Cardiac septum (tissue), 1 donor: ENCODE results near the gene PARP8. TPM values are rescaled to one million over a fixed set of nuclear protein-coding genes. Genes with fewer than 3 reads are reported as not detected.

Experiments
- DNase-seq: peaks from one replicate; pipeline ENCODE4 v3.0.0-alpha.2; 2020; ENCODE audit warnings: low spot score
- intact Hi-C: fragments of 100-400 bp; cut with DNase I; formaldehyde crosslinking; loops from one replicate; pipeline ENCODE4 v1.14.0; 2022
- total RNA-seq: library from RNA; stranded (reverse); fragmentation: NEBNext Ultra II Directional; extraction: Animal tissue kit (Norgen Biotek cat#: 25700); gene quantifications from one replicate; pipeline ENCODE4 v1.2.1, GENCODE V29; 2021
- donor health status: DM: no; HTN: no; CAD: no.

Gene PARP8
- total RNA-seq, 1 donor from 2014 or later: 5.5 TPM

DNA sequence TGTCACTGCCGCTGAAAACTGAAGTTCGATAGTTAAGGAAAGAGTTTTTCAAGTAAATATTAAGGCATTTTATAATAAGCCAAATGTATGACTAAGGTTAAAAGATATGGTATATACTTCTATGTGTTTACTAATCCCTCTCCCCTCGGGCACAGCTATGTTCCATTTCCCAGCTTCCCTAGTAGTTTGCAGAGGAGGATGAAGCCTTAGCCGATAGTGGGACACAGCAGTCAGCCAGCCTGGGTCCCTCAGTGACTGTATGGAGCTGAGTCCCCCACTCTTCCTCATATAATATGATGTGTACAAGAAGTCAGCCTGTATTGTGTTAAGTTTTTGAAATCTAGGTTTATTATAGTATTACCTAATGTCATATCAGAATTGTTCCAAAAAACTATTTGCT is 55.8 kb downstream of the PARP8 start:
- intact Hi-C loops: no loop called here
- no peak for DNase-seq

DNA sequence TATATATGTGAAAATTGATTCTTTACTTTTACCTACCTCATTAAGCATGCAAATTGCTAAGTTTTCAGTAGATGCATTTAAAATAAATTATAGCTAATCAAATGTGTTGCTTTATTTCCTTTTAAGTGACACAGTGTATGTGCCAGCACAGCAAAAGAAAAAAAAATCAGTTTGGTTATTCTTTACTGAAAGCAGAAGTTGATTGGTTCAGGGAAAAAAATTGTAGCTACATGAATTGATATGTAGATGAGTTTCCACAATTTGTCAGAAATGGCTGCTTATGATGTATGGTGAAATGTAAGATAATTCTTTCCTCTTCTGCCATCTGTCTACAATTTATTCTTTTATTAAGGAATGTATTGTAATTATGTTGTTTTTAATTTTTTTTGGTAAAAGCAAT is 57.8 kb downstream of the PARP8 start:
- no peak for DNase-seq
- intact Hi-C loops: no loop called here

DNA sequence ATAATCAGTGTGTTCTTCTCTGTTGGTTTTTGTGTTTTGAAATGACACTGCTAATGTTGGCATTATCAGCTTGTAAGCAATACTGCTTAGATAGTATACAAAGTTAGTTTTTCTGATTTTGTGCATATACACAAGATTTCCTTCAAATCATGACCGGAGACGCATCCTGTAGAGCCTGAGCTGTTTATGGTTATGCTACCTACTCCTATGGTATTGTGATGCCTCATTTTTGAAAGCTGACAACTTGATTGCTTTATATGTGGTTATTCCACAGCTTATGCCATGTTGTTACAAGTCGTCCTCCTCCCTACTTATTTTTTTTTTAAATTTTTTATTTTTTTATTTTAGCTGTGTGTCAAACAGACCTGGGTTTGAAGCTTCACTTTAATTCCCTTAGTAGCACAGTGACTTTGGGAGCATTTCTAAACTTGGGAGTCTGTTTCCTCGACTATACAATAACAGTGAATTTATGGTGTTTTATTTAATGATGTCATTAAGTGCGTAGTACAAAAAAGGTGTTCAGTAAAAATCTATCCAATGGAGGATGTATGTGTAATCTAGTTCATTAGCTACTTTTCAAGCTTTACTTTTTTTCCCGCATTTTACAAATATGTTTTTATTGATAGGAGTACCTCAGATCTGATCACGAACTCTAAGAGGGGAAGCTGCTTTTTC is 59.5 kb downstream of the PARP8 start:
- intact Hi-C loops: no loop called here
- no peak for DNase-seq

- no peak for DNase-seq
- intact Hi-C loops: no loop called here
Observed at GRCh38 chr5:50726475-50727148, 60.2 kb downstream of the PARP8 start.

DNA sequence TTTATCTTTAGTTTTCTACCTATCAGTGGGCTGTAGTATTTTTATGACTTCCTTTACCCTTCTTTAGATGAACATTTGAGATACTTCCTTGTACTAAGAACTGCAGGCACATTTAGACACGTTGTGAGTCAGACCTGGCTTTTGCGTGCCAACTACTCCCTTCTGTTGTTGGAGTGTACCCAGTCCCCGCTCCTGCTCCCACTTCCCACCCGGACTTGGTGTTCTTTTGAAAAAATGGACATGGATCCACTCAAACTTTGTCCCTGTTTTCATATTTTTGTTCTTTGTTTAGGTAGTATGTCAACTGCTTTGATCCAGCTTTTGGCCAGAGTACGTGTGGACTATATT is 60.7 kb downstream of the PARP8 start:
- intact Hi-C loops: no loop called here
- DNase-seq: no peak

GRCh38 chr5:50727845-50728244 is 61.4 kb downstream of the PARP8 start:
- intact Hi-C loops: no loop called here
- no peak for DNase-seq

GRCh38 chr5:50730336-50730735 is 63.9 kb downstream of the PARP8 start:
- DNase-seq: no peak
- intact Hi-C loops: no loop called here

DNA sequence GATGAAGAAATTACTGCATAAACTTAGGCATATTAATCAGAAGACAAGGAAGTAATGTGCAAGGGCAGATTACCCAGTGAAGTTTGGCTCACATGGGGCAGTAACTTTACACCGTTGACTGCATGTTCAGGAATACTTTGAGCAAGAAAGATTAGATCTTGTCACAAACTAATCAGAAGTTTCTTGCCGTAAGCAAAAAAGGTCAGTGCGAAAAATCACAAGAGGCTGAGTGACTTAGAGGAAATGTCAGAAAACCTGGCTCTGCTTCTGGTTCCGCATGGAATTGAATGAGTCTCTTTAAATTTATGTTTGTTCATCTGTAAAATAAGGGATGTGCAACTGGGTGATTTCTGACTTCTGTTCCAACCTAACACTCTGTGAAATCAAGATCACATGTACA is 64.4 kb downstream of the PARP8 start:
- intact Hi-C loops: no loop called here
- DNase-seq: no peak

- DNase-seq: no peak
- intact Hi-C loops: no loop called here
Observed at GRCh38 chr5:50733741-50734140, 67.3 kb downstream of the PARP8 start.

- no peak for DNase-seq
- intact Hi-C loops: no loop called here
Observed at GRCh38 chr5:50738864-50739263, 72.4 kb downstream of the PARP8 start.

DNA sequence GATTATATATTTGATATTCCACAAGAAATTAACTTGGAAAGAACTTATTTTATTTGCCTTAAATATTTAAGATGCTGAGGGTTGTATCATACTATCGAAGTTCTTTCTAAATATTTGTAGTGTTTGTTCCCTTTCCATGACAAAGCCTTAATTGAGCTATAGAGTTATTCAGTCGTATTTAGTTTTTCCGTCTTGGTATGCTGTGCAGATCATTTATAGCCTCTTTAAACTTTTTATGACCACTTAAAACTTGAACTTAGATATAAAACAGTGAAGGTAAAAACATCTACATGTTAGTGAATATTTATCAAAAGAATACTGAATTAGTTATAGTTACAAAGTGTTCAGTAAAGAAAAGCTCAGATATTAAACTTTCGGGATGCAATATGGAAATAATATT is 74.4 kb downstream of the PARP8 start:
- intact Hi-C loops: no loop called here
- no peak for DNase-seq

DNA sequence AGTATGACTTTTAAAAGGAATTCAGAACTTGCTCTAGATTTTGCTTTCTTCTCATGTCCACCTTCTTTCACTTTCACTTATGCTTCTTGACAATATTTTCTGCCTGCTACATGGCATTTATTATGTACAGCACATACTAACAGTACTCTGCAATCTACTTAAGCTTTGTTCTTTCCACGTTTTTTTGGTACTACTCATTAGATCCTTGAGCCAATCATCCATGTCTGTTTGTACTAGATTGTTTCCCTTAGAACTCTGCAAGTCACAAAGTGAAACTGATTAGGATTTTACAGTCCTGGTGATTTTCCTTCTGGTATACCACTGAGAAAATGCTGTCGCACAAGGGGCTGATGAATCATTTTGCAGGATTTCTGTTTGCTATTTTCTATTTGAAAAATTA is 78.3 kb downstream of the PARP8 start:
- intact Hi-C loops: loop anchor here (2.0 kb wide), 1 partner anchor 78 kb away; the partner anchor contains the start of gene PARP8
- DNase-seq: no peak

- intact Hi-C loops: loop anchor here (2.0 kb wide), 1 partner anchor 79 kb away; the partner anchor contains the start of gene PARP8
- DNase-seq: no peak
Observed at GRCh38 chr5:50745221-50745910, 78.9 kb downstream of the PARP8 start.

- intact Hi-C loops: no loop called here
- no peak for DNase-seq
Observed at GRCh38 chr5:50749181-50749580, 82.7 kb downstream of the PARP8 start.

GRCh38 chr5:50749873-50750272 is 83.4 kb downstream of the PARP8 start:
- no peak for DNase-seq
- intact Hi-C loops: no loop called here

- intact Hi-C loops: no loop called here
- DNase-seq: no peak
Observed at GRCh38 chr5:50751064-50751657, 84.7 kb downstream of the PARP8 start.

DNA sequence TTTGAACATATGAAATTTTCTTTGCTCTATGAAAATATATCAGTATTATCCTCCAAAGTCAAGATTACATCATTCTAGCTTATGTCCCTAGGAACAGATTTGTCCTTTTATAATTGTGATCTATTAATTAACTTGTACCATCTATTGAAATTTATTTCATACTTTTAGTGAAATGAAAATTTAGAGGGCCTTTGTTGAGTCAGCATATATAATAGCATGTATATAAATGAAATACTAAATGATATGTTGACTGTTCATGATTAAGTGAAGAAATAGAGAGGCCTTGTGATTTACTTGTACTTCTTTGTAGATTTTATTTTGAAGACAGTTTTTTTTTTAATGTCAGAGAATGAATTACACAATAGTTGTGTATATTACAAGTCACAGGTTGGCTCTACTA is 86.4 kb downstream of the PARP8 start:
- intact Hi-C loops: no loop called here
- no peak for DNase-seq

GRCh38 chr5:50759526-50760270 is 93.3 kb downstream of the PARP8 start:
- intact Hi-C loops: no loop called here
- DNase-seq: no peak

DNA sequence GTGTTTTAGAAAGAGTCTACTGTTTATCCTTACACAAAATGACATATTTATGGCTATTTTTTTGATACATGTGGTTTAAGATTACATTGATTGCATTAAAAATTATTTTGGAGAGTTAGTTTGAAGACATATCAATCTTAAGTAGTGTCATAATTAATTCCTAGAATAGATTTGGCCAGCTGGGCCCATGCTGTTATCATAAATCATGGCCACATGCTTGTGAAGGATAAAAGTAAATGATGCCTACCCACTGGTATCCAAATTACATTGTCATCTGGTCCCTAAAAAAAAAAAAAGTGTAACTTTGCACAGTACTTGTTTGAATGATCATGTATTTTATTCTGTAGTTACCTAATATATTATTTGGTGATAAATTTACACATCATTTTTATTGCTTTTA is 96.9 kb downstream of the PARP8 start:
- intact Hi-C loops: no loop called here
- DNase-seq: no peak

DNA sequence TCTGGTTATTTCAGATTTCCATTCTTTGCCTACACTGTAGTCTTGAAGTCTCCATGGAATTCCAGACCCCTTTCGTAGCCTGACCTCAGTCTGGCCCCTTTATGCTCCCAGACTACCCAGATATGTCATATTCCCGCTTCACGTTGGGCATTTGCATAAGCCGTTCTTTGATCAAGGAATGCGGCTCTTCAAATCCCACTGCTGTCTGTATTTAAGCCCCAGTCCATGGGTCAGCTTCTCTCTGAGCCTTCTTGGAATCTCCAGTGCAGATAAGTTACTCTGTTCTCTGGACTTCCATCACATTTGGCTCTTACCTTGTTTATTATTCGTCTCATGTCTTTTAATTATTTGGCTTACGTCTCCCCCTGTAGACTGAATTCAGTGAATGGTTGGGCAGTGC is 97.4 kb downstream of the PARP8 start:
- no peak for DNase-seq
- intact Hi-C loops: no loop called here
